Measurements from ENCODE around the gene PCBP3.
A peak's percentile ranks its signal among the peaks of the same experiment; 100 is the strongest.

PCBP3 gene

GRCh38 chr21:45876381-45877170, 233.1 kb downstream of the PCBP3 start:
- DNase-seq (ENCODE audit: low read depth): no peak

DNA sequence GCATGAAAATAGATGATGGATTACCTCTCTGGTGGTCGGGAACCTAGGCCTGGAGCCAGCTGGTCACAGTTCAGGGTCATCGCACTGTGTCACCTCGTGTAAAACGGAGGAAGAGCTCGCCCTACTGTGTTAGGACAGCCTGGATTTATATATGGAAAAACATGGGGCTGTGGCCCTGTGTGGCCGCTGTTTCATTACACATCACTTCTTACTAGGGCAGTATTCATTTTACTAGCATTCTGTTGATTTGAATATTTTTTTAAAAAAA, 233.6 kb downstream of the PCBP3 start:
- DNase-seq (ENCODE audit: low read depth): no peak

DNA sequence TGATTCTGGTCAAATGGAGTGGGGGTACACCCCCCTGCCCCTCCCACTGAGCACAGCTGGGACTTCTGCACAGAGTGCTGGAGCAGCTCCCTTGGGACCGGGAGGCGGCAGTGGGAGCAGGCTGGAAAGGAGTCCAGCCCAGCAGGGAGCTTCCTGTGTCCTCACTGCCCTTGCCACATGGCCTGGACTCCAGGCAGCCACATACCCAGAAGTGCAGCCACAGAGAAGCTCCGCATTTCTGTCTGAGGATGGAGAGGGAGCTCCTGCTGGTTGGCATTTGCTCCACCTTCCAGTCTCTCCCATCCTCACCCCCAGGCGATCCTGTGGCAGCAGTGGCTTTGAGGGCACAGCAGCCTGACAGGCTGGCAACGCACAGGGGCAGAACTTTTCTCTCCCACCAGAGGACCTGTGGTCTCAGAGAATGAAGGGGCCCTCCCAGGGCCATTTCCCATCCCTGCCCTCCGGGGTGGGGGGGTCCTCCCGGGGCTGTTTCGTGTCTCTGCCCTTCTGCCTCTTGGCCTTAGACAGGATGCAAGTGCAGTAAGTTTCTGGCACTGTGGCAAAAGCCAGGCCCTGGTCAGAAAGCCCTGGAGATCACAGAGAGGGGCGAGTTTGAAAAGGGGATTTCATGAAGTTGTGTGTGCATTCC, 234.4 kb downstream of the PCBP3 start:
- no peak for DNase-seq (ENCODE audit: low read depth)

GRCh38 chr21:45880097-45881068, 236.9 kb downstream of the PCBP3 start:
- DNase-seq (ENCODE audit: low read depth): peak; percentile 40

GRCh38 chr21:45882645-45883044, 239.1 kb downstream of the PCBP3 start:
- no peak for DNase-seq (ENCODE audit: low read depth)

DNA sequence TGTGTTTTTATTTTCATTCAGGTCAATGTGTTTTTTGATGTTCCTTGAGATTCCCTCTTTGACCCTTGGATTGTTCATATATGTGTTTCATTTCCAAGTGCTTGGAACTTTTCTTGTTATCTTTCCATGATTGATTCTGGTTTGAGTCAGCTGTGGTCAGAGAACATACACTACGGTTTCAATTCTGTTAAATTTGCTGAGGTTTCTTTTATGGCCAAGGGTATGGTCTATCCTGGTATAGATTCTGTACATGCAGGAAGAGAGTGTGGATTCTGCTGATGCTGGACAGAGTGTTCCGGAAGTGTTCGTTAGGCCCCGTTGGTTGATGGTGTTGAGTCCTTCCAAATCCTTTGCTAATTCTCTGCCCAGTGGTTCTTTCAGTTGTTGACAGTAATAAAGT, 239.6 kb downstream of the PCBP3 start:
- DNase-seq (ENCODE audit: low read depth): no peak

DNA sequence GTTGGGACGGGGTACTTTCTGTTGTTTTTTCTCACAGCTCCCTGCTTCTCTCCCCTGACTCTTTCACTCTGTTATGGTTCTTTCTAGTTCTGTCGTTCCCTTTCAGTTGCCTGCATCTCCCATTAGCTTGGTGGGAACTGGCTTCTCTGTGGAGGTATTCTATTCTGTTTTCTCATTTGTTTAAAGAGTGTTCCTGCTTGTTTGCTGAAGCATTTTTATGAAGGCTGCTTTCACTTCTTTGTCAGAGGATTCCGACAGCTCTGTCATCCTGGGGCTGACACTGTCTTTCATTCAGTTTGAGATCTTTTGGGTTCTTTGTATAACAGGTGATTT, 242.0 kb downstream of the PCBP3 start:
- DNase-seq (ENCODE audit: low read depth): no peak

DNA sequence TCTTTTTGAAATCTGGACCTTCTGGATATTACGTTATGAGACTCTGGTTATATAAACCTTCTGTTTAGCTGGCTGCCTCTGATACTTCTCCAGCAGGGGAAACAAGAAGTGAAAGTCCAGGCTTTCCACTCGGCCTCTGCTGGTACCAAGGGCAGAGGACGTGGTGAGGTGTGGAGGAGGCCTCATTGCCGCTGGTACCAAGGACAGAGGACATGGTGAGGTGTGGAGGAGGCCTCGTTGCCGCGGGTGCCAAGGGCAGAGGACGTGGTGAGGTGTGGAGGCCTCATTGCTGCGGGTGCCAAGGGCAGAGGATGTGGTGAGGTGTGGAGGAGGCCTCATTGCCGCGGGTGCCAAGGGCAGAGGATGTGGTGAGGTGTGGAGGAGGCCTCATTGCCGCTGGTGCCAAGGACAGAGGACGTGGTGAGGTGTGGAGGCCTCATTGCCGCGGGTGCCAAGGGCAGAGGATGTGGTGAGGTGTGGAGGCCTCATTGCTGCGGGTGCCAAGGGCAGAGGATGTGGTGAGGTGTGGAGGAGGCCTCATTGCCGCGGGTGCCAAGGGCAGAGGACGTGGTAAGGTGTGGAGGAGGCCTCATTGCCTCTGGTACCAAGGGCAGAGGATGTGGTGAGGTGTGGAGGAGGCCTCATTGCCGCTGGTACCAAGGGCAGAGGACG, 242.5 kb downstream of the PCBP3 start:
- peak; percentile 9 for DNase-seq (ENCODE audit: low read depth)

- DNase-seq (ENCODE audit: low read depth): no peak
These were observed 243.1 kb downstream of the PCBP3 start for GRCh38 chr21:45886610-45887026.

- DNase-seq (ENCODE audit: low read depth): no peak
These were observed 243.6 kb downstream of the PCBP3 start for GRCh38 chr21:45887120-45887611.

GRCh38 chr21:45887788-45888187, 244.3 kb downstream of the PCBP3 start:
- no peak for DNase-seq (ENCODE audit: low read depth)

DNA sequence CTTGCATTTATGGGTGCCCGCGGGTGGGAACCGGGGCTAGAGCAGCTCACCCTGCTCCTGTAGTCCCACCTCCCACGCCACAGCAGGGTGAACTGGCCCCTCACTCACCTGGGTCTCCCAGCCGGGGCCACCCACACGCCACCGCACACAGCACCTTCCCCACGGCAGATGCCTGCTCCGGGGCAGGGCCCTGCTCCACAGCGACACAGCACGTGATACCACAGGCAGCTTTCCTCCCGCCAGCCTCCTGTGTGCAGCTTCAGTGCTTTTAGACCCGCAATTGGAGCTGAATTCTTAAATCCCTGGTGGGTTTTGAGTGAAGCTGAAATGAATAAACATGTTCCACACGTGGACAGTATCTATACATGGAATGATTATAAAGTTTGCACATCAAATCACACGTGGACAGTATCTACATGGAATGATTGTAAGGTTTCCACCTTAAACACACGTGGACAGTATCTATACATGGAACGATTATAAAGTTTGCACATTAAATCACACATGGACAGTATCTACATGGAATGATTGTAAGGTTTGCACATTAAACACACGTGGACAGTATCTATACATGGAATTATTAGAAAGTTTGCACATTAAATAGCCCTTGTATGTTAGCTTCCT, 245.0 kb downstream of the PCBP3 start:
- DNase-seq (ENCODE audit: low read depth): no peak

DNA sequence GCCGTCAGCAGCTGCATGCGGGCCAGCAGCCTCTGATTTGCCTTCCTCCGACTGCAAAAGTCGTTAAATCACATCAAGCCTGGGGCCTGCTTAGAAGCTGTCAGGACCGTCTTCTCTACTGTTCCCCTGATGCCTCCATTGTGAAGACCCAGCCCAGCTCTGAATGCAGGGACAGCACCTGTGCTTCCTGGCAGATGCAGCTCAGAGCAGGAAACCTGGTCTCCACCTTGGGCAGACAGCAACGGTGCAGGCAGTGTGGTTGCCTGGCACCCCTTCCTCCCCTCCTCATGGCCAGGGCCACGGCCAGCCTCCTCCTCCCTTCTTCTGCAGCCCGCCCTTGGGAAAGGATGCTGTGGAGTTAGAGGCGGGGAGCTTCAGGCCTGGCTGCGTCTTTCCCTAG, 245.7 kb downstream of the PCBP3 start:
- DNase-seq (ENCODE audit: low read depth): no peak

- no peak for DNase-seq (ENCODE audit: low read depth)
These were observed 246.4 kb downstream of the PCBP3 start for GRCh38 chr21:45889961-45890360.

DNA sequence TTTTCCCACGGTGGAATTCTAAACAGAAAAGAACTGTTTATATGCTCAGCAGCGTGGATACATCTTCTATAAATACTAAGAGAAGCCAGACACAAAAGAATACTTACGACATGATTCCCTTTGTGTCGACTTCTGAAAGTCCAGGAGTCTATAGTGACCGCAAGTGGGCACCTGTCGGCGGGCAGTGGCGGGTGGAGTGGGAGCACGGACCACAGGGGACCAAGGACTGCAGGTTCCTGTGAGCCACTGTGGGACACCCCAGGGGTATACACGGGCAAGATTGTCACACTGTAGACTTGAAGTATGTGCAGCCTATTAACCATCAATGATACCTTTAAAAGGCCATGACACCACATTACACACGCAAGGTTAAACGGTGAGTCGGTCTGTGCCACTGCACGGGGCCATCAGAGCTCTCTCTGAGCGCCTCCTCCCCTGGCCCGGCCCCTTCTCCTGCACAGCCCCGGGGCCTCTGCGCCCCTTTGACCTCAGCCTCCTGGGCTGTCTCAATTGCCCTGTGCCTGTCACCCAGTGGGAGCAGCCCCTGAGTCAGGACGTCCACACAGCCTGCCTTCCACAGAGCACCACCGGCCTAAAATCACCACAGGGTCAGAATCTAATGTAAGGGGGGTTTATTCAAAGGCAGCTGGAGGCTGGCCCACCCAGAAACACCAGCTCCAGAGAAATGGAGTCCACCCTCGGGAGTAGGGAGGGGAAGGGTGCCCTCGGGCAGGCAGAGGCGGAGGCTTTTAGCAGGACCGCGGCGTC, 248.0 kb downstream of the PCBP3 start:
- no peak for DNase-seq (ENCODE audit: low read depth)

DNA sequence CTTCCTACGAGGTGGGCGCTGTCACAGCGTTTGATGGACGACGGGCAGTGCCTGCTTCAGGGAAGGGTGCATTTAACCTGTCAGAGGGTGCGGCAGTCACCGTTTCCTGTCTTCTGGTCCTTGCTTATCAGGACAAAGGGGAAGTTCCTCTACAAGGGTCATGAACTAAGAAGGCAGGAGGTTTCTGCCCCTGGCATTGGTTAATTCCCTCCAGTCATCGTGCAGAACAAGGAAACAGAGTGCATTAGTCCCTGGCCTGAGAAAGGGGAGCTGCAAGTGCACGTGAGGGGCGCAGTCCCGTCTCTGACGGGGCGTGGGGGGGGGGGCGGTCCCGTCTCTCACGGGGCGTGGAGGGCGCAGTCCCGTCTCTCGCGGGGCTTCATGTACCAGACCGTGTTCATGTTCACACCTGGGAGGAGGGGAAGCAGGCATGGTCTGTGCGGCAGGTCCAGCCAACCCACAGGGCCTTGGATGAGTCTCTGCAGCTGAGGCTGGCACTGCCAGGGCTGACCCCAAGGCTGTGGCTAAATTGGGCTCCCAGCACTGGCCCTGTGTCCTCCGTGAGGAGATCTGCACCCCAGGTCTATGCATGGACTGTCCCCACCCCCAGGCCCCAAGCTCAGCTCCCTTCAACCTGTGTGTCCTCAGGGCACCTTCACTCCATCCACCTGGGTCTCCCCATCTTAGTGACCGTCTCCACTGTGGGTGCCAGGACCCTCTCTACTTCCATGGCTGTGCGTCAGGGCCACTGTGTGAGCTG, 248.8 kb downstream of the PCBP3 start:
- no peak for DNase-seq (ENCODE audit: low read depth)

GRCh38 chr21:45892916-45893739, 249.6 kb downstream of the PCBP3 start:
- DNase-seq (ENCODE audit: low read depth): no peak

DNA sequence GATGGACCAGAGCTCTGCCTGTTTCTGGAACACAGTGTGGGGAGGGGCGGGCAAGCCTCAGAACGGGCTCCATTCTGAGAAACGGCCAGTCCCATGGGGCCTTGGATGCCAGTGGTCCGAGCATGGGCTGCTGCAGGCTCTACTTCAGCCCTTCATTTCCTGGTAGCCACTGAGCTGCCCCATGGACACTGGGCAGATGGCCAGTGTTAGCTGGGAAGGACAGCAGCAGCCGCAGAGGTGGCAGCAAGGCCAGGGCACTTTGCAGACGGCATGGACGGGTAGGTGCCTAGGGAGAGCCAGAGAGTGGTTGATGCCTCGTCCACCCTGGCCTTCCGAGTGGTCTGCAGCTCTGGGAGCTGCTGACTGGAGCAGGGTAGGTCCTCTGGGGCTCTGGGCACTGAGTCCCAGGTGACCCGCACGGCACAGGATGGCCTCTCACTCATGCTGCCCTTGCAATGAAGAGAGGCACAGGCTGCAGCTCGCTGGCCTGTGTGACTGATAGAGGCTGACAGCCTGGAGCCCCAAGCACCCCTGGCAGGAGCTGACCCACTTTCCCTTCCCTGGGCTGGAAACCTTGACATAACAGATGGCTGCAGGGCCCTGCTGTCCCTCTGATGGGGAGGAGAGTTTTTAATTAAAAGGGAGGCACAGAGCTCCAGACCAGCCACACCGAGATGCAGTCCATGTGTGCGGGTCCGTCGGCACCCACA, 250.4 kb downstream of the PCBP3 start:
- no peak for DNase-seq (ENCODE audit: low read depth)

DNA sequence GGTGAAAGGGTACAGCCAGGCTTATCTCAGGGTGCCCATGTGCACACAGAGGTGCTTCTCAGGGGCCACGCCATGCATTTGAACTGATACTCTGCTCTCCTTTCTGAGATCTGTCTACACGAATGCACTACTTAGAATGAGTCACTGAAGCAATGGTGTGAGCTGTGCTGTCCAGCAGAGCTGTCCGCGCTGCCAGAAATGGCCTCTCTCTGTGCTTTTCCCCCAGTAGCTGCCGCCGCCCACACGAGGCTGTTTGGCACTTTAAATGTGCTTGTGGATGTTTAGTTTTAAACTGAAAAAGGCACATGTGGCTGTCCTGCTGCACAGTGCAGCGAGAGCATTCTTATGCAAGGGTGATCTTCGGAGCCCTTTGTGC, 250.9 kb downstream of the PCBP3 start:
- no peak for DNase-seq (ENCODE audit: low read depth)

All from T-helper 22 cell (primary cell).